K562 (cell line): ENCODE data around the gene BAIAP2L2.

Source experiments
- SETDB1 ChIP-seq: IDR thresholded peaks from one replicate; pipeline ENCODE4 v1.6.1; 2012; ENCODE audit warnings: low read length, control low read depth, inconsistent platforms
- ZNF124 ChIP-seq: sonication (generic); formaldehyde crosslinking; IDR thresholded peaks from 2 replicates; pipeline ENCODE4 v1.8.1; 2022; ENCODE audit warnings: missing genetic modification reagents

GRCh38 chr22:38038426-38038825, 72.1 kb downstream of the BAIAP2L2 start:
- TF ChIP-seq SETDB1 (no peak), ZNF124 (CRISPR knock-in tag) (no peak)
